Glutamatergic neuron (in vitro differentiated cells): ENCODE data around the gene XYLT1. TPM values are rescaled to one million over a fixed set of nuclear protein-coding genes. Genes with fewer than 3 reads are reported as not detected.

Source experiments
- DNase-seq: peaks from one replicate; pipeline ENCODE4 v3.0.0; 2022
- H3K27ac Mint-ChIP-seq: one replicate; pipeline ENCODE4 v1.8.0; 2020; ENCODE audit warnings: mild to moderate bottlenecking, mixed read lengths, inconsistent platforms; ENCODE audit not compliant: unreplicated experiment
- H3K27me3 Mint-ChIP-seq: one replicate; pipeline ENCODE4 v1.8.0; 2020; ENCODE audit warnings: mild to moderate bottlenecking, moderate library complexity, mixed read lengths, inconsistent platforms; ENCODE audit not compliant: unreplicated experiment
- H3K36me3 Mint-ChIP-seq: one replicate; pipeline ENCODE4 v1.8.0; 2020; ENCODE audit warnings: mild to moderate bottlenecking, mixed read lengths, inconsistent platforms; ENCODE audit not compliant: unreplicated experiment
- H3K4me1 Mint-ChIP-seq: one replicate; pipeline ENCODE4 v1.8.0; 2020; ENCODE audit warnings: mild to moderate bottlenecking, low read depth, mixed read lengths, inconsistent platforms; ENCODE audit not compliant: unreplicated experiment
- H3K4me3 Mint-ChIP-seq: one replicate; pipeline ENCODE4 v1.8.0; 2020; ENCODE audit warnings: mild to moderate bottlenecking, mixed read lengths, inconsistent platforms; ENCODE audit not compliant: unreplicated experiment
- H3K9me3 Mint-ChIP-seq: one replicate; pipeline ENCODE4 v1.8.0; 2020; ENCODE audit warnings: mild to moderate bottlenecking, moderate library complexity, mixed read lengths, inconsistent platforms; ENCODE audit not compliant: unreplicated experiment
- long read RNA-seq: library from polyadenylated mRNA; unstranded; transcript quantifications from one replicate; pipeline ENCODE4 v2.0.0, GENCODE V29; 2020; ENCODE audit not compliant: unreplicated experiment
- total RNA-seq: library from RNA; stranded (reverse); fragmentation: NEBNext Ultra II Directional; extraction: Animal tissue kit (Norgen Biotek cat#: 25700); gene quantifications from one replicate; pipeline ENCODE4 v1.2.1, GENCODE V29; 2021; ENCODE audit not compliant: unreplicated experiment
- TF ChIP-seq, protein P1 (sequence below): fragments of 200-600 bp; sonication (generic); IDR thresholded peaks from one replicate; pipeline ENCODE4 v1.5.0; 2021; ENCODE audit not compliant: partially characterized antibody, unreplicated experiment

The XYLT1 gene, protein sequence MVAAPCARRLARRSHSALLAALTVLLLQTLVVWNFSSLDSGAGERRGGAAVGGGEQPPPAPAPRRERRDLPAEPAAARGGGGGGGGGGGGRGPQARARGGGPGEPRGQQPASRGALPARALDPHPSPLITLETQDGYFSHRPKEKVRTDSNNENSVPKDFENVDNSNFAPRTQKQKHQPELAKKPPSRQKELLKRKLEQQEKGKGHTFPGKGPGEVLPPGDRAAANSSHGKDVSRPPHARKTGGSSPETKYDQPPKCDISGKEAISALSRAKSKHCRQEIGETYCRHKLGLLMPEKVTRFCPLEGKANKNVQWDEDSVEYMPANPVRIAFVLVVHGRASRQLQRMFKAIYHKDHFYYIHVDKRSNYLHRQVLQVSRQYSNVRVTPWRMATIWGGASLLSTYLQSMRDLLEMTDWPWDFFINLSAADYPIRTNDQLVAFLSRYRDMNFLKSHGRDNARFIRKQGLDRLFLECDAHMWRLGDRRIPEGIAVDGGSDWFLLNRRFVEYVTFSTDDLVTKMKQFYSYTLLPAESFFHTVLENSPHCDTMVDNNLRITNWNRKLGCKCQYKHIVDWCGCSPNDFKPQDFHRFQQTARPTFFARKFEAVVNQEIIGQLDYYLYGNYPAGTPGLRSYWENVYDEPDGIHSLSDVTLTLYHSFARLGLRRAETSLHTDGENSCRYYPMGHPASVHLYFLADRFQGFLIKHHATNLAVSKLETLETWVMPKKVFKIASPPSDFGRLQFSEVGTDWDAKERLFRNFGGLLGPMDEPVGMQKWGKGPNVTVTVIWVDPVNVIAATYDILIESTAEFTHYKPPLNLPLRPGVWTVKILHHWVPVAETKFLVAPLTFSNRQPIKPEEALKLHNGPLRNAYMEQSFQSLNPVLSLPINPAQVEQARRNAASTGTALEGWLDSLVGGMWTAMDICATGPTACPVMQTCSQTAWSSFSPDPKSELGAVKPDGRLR
- 18.4 TPM for total RNA-seq
- long read RNA-seq, partial matches to known transcripts: 0 of 4 reads
- long read RNA-seq, other reads (novel, unspliced or antisense): 4 of 4 reads

DNA sequence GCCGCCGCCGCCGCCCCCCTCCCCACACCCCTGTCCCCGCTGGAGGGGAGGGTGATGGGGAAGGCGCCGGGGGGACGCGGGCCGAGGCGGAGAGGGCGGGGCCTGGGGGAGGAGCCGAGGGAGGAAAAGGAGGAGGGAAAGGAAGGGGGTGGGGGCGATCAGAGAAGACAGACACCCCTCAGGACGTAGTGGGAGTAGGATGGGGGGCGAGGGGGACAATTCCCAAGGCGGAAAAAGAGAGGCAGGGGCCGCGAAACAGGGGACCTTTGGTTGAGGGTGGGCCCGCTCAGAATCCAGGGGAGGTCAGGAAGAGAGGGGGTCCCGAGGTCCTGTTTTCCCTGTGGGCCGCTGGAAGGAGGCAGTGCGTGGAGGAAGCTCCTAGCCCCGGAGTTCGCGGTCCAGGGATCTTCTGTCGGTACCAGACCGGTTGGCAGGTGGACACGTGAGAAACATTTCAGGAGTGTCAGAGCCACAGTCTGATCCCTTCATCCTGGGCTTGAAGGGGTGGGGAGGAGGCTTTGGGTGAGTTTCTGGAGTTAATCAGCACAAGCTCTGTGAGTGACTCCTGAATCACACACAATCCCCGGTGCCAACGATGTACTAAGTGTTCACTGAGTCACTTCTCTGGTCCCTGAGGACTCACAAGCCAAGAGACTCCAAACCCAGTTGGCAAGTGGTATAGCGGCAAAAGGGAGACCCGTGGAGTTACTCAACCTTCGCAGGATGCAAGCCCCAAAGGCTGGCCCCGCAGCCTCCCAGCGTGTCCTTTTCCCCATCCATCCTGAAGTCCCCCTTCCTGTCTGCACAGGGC lies at the start of gene XYLT1:
Gene XYLT1, minus strand, starts transcription at position 53 of the 811 bp plus-strand sequence. CDS start 164 bp downstream, outside the sequence.
- TF ChIP-seq, protein P1, sequence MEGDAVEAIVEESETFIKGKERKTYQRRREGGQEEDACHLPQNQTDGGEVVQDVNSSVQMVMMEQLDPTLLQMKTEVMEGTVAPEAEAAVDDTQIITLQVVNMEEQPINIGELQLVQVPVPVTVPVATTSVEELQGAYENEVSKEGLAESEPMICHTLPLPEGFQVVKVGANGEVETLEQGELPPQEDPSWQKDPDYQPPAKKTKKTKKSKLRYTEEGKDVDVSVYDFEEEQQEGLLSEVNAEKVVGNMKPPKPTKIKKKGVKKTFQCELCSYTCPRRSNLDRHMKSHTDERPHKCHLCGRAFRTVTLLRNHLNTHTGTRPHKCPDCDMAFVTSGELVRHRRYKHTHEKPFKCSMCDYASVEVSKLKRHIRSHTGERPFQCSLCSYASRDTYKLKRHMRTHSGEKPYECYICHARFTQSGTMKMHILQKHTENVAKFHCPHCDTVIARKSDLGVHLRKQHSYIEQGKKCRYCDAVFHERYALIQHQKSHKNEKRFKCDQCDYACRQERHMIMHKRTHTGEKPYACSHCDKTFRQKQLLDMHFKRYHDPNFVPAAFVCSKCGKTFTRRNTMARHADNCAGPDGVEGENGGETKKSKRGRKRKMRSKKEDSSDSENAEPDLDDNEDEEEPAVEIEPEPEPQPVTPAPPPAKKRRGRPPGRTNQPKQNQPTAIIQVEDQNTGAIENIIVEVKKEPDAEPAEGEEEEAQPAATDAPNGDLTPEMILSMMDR: no peak
- peaks cover 5% of the 10 kb centered on the region for H3K36me3 Mint-ChIP-seq
- H3K4me1 Mint-ChIP-seq: peaks cover 32% of the 10 kb centered on the region
- H3K27ac Mint-ChIP-seq: peak within 1 kb of the TSS; percentile 75
- DNase-seq: peak; percentile 76
- peaks cover 11% of the 10 kb centered on the region for H3K9me3 Mint-ChIP-seq
- H3K27me3 Mint-ChIP-seq: peaks cover 10% of the 10 kb centered on the region
- H3K4me3 Mint-ChIP-seq: peak within 1 kb of the TSS; percentile 93

DNA sequence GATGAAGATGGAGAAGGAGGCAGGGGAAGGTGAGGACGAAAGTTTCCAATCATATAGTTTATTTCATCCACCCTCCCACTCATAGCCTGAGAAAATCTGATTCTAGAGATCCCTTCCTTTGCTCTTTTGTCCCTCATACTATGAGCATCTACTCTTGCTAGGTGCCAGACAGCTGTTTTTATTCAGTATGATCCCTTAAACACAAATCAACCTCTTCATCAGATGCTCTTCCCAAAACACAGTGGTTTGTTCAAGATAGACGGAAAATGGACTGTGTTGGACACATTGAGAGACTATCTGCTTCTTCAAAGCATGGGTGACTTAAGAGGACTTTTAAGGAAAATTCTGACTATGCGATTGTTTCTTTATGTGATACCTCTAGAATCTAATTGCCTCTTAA lies 49.4 kb upstream of the XYLT1 start:
- H3K9me3 Mint-ChIP-seq: no peaks in the 10 kb centered on the region
- H3K4me1 Mint-ChIP-seq: peaks cover 2% of the 10 kb centered on the region

DNA sequence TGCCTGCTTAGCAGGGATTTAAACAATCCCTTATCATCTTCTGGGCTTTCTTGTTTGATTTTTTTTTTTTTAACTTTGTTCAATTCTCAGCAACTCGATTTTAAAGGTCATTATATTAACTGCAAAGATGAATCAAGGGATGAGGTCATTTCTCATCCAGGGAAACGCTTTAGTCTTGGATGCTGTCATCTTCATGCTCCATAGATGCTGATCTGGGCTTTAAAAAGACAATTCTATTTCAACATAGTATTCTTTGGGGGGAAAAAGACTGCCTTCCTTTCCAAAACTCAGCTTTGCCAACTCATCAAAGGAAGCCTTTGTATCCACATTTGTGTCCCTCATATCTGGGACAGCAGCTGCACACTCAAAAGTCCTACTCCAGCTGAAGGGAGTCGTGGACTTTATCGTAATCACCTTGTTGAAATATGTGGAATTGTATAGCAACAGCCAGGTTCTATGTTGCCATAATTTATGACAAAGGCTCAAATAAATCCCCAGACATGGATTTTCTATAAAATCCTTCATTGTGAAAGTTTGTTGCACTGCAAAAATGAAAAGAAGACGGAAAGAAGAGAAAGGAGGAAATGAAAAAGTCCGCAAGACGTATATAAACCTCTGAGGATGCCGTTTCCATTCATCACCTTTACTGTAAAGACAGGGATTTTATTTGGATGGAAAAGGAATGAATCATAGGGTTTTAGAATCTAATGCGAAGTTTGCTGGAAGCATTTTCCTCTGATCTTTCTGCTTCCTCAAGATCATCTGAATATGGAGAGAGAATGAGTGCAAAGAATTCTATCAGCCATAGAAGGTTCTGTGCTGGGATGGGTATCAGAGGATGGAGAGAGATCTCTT lies 48.6 kb upstream of the XYLT1 start:
- no peak for DNase-seq
- no peak overlapping the region for H3K27ac Mint-ChIP-seq
- peaks cover 3% of the 10 kb centered on the region for H3K36me3 Mint-ChIP-seq
- TF ChIP-seq, protein P1: no peak
- H3K27me3 Mint-ChIP-seq: no peaks in the 10 kb centered on the region
- H3K4me3 Mint-ChIP-seq: no peak overlapping the region
- no peaks in the 10 kb centered on the region for H3K9me3 Mint-ChIP-seq
- no peaks in the 10 kb centered on the region for H3K4me1 Mint-ChIP-seq

More for the DNA sequence above, 49.4 kb upstream of the XYLT1 start:
- Mint-ChIP-seq H3K27ac (no peak overlapping the region), H3K4me3 (no peak overlapping the region), H3K27me3 (peaks cover 2% of the 10 kb centered on the region), H3K36me3 (no peaks in the 10 kb centered on the region)
- DNase-seq: no peak
- TF ChIP-seq, protein P1: no peak

DNA sequence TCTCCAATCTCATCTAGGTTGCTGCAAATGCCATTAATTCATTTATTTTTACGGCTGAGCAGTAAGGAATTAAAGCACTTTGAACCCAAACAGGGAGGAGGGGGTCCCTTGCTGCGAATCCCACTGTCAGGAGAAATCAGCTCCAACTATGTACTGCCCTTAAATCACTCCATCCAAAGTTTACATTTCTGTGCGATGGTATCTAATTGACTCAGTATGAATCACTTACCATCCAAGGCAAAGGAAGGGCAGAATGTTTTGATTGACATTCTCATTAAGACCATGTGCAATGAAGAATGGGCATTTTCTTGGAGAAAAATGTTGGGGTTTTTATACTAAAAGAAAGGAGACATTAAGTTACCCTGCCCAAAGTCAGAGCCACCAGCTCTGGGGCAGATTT lies 47.7 kb upstream of the XYLT1 start:
- no peak overlapping the region for H3K27ac Mint-ChIP-seq
- no peak overlapping the region for H3K4me3 Mint-ChIP-seq
- DNase-seq: no peak
- TF ChIP-seq, protein P1: no peak
- peaks cover 2% of the 10 kb centered on the region for H3K9me3 Mint-ChIP-seq
- no peaks in the 10 kb centered on the region for H3K4me1 Mint-ChIP-seq
- H3K27me3 Mint-ChIP-seq: no peaks in the 10 kb centered on the region
- H3K36me3 Mint-ChIP-seq: peaks cover 7% of the 10 kb centered on the region
